GM18507 (cell line): ENCODE measurements around the gene CCDC60.

Source experiments
- DNase-seq: peaks from one replicate; pipeline ENCODE4 v3.0.0; 2011; ENCODE audit warnings: low read depth; ENCODE audit not compliant: insufficient read length; ENCODE audit errors: extremely low spot score
- FAIRE-seq: peaks from 2 replicates; lab custom pipeline; 2011; peaks lifted over from hg19 to GRCh38; lab: Jason Lieb, UNC

Gene CCDC60, protein sequence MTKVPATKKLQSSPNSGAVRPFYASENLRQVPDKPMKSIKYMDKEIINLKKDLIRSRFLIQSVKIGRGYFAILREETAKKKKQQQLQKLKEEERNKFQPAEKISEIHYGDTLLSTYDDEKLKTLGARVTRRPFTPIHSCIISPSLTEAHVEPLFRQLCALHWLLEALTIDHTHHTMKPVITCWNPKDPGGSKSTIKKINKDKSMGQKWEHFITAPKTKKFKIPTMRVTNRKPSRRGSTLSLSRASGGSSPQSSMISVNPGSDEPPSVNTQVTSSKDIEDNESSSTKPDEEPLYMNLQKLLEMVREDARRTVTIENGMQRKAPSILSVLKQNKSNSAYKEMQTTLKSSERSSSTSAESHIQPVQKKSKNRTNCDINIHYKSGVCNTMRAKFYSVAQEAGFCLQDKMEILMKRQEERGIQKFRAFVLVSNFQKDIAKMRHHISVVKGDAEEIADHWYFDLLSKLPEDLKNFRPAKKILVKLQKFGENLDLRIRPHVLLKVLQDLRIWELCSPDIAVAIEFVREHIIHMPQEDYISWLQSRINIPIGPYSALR

DNA sequence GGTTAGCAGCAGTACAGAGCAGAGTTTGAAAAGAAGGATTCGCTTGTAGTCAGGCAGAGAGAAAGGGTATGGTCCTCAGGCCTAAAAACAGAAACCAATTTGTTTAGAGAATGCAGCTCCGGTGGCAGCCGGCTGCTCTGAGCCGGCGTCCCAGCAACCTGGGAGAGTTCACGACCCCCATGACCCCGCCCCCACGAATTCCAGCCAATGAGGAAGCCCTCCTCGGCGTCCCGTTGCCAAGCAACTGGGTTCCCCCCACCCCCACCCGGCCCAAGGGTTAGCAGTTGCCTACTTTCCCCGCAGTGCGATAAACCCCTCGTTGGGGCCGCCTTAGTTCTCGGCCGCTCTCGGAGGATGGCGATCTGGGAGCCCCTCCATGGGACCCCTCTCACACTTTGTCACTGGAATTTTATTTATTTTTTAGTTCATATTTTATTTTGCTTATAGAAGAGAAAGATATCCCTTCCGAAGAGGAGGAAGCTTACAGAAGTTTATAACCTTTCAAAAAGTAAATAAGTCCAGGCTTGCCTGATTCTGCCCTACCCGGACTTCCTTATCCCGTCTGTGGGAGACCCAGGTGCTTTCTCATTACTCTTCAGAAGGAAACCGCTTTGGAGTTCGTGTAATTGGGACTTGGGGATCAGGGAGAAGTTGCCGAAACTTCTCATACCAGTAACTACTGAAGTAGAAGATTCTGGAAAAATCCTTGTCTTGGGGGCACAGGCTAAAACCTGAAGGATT lies at the start of gene CCDC60:
CCDC60 (plus strand) TSS at position 300 of the 741 bp plus-strand sequence. CDS start 448 bp downstream, outside the sequence.
- no peak for FAIRE-seq
- no peak for DNase-seq

DNA sequence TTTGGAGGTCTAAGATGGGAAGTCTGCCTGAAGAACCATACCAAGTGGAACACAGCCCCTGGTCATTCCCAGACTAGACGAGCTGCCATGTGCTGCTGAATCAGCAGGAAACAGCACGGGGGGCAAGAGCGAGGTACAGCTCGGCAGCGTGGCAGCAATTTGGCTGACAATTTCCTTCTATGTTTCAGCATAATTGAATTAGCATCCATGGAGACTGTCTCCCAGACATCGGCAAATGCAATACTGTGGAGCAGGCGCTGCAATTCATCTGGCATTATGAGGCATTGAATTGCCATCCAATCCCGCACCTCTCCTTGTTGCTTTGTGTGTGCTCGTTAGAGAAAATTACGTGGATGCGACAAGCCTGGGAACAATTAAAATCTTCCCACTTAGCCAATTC lies 46.0 kb upstream of the CCDC60 start:
- no peak for DNase-seq
- no peak for FAIRE-seq

DNA sequence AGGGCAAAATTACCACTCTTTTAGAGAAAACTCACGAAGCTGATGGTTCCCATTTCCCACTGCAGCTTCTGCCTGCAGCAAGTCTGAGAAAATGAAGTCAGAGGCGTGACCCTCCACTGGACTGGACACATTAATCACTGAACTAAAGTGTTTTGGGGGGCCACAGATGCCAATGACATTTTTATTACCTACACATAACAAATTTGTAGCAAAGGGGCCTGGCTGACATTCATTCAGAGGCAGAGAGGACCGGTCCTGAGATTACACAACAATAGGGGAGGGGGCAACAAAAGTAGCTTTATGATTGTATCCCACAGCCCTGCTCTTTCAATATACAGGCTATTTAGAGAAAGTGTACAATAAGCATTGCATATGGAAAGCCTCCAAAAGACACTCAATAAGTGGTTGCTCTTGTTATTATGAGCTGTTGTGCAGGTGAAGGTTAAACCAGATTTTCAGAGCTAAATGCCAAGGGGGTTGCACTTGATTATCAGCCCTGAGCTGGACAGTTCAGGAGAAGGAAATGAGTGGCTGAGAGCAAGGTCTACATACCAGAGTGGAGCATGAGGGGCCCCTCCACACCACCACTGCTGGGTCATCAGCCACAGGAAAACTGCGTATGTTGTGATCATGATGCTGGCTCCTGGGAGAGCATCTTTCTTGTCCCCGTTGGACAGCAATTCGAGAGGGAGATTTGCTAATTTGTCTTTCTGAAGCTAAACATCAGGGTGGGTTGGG lies 41.5 kb upstream of the CCDC60 start:
- FAIRE-seq (no peak), DNase-seq (no peak)

- DNase-seq (no peak), FAIRE-seq (no peak)
These were observed 40.3 kb upstream of the CCDC60 start for GRCh38 chr12:119294211-119294610.

DNA sequence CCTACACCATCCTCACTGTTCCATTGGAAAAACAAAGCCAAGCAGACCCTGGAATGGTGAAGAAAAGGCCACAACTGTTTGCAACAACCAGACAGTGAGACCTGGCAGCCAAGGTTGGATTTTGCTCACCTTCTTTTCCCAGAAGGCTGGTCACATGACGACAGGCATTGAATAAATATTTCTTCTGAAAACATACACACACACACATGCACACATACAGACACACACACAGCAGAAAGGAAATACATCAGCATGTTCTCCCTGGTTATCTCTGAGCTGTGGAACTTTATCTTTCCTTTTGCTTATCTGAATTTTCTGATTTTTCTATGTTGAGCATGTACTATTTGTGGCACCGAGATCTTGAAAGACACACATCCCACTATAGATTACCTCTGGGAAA lies 38.0 kb upstream of the CCDC60 start:
- DNase-seq (no peak), FAIRE-seq (no peak)

DNA sequence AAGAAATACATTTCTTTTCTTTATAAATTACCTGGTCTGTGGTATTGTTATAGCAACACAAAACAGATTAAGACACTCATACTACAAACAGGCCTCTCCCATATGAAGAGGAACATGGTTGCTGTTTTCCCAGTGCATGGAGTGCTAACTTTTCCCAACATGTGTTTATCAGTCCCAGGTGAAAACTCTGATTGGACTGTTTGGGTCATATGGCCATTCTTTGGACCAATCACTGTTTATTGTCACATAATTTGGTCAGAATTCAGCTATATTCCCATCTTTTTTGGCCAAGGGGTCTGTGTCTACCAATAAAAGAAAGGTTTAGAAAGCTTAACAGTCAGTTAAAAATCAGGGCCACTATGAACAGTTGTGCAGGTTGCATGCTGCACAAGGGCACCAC lies 35.4 kb upstream of the CCDC60 start:
- DNase-seq (no peak), FAIRE-seq (no peak)

- FAIRE-seq, result no peak
- DNase-seq, result no peak
These were observed 33.1 kb upstream of the CCDC60 start for GRCh38 chr12:119301379-119301778.

DNA sequence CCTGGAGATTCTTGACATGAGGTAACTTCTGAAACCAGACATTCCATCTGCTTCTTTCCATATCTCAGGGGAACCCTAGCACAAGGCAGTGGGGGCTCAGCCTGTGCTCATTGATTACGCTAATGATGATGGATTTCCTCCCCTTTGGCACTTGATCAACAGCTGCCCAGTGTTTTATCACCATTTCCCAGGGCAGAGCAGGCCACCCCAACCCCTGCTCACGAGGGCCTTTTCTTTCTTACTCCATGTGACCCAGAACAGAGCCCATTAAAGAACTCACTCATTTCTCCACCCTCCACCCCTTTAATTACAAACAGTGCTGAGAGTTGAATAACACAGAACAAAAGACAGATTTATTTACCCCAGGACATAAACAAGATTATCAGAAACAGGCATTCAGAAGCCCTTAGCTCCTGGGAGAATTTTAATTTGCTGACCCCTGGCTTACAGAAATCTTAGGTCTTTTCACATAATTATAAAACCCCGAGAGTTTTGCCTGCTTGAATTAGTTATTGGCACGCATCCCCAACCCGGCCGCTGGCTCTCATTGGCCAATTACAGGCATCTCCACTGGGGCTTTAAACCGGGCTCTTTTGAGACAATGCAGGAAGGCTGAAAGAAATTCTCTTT lies 32.0 kb upstream of the CCDC60 start:
- no peak for FAIRE-seq
- DNase-seq, result no peak

DNA sequence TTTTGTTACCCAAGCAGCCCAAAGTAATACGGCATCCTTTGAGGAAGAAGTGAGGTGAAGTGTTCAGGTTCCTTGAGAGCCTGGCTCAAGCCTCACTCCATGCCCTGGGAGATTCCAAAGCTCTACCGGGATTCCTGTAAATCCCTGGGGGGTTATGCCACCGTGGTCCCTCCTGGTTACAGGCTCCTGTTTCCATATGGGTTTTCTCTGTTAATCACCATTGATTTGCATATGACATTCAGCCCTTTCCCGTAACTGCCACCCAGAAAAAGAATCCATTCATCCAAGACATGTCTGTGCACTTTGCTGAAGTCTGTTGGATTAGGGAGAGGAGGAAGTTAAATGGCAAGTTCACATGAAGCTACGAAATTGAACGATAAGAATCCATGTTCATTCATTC lies 27.9 kb upstream of the CCDC60 start:
- DNase-seq (no peak), FAIRE-seq (no peak)

- DNase-seq, result no peak
- FAIRE-seq, result no peak
These were observed 26.8 kb upstream of the CCDC60 start for GRCh38 chr12:119307747-119308146.

GRCh38 chr12:119308708-119309456 lies 25.6 kb upstream of the CCDC60 start:
- FAIRE-seq (no peak), DNase-seq (no peak)

DNA sequence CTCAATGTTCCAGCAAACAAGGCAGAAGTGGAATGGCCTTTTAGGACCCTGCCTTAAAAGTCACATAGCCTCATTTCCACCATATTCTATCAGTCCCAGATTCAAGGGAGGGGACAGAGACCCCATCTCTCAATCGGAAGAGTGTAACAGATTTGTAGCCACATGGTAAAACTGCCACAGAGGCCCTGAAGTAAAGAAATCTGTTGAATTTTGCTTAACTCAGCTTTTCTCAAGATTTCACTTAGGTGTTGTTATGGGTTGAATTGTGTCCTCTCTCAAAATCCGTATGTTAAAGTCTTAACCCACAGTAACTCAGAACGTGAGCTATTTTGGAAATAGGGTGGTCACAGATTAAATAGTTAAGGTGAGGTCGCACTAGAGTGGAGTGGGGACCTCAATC lies 22.7 kb upstream of the CCDC60 start:
- DNase-seq (no peak), FAIRE-seq (no peak)

- no peak for DNase-seq
- FAIRE-seq, result no peak
These were observed 21.6 kb upstream of the CCDC60 start for GRCh38 chr12:119312904-119313303.

- FAIRE-seq (no peak), DNase-seq (no peak)
These were observed 20.2 kb upstream of the CCDC60 start for GRCh38 chr12:119314290-119314689.

- no peak for FAIRE-seq
- no peak for DNase-seq
These were observed 14.9 kb upstream of the CCDC60 start for GRCh38 chr12:119319638-119320037.

DNA sequence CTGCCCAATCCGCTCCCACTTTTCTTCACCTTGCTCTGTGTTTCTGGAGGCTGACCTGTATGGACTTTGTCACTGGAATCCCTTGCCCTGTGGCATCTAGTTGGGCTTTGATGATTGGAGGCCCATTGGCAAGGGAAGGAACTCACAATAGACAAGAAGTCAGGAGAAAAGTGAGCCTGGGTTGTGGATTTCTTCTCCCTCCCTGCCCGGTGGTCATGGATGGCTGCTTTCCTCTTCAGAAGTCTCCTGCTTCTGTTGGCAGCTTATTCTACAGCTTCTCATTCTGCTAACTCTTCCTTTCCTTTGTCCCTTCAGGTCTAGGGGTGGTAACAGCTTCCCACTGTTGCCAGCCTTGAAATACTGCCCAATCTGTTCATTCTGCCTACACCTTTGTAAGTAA lies 13.9 kb upstream of the CCDC60 start:
- DNase-seq (no peak), FAIRE-seq (no peak)

DNA sequence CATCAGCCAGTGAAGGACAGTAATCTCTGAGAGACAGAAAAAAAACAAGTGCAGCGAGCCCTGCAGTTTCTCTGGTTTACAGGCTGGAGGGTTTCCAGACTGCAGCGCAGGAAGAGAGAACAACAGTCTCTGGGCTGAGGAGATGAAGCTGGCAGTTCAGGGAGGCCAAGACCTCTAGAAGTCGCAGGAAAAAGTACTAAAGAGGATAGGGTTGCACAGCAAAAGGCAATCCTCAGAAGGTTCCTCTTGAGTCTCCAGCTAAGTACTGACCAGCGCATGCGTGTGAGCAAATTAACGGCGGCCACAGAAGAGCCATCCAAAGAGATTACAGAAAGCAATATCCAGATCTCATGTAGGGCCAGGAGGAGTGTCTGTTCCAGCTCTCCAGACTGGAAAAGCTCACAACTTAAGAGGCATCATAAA lies 12.2 kb upstream of the CCDC60 start:
- no peak for FAIRE-seq
- DNase-seq, result no peak

- DNase-seq, result no peak
- no peak for FAIRE-seq
These were observed 8.7 kb upstream of the CCDC60 start for GRCh38 chr12:119325813-119326212.

DNA sequence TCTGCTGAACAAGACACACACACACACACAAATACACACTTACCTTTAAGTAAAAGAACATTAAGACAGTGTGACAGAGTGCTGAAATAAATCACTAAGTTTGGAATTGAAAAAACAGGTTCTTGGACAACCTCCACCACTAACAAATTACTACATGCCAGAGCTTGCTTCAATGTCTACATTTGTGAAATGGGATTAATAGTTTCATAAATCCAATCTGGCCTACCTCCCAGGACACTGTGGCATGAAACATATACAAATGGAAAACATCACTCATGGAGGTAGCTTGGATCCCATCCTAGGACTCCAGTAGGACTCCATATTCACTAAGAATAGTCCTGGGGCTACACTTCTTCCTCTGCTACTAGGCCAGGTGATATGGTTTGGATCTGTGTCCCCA lies 8.2 kb upstream of the CCDC60 start:
- no peak for DNase-seq
- FAIRE-seq, result no peak
